Tibial artery (tissue), 4 donors: ENCODE measurements around the gene IRGC.
"Not testable (repeated sequence)": the region's sequence is repeated elsewhere in the genome, so short reads cannot be mapped to it uniquely, and the experiment has no call there.

ENCODE experiments used
- DNase-seq, 2 donors: peaks; one replicate each; pipeline ENCODE4 v3.0.0-alpha.2; 2019
- H3K27ac ChIP-seq, 2 donors: fragments of 200-600 bp; sonication (generic) in 1 of 2; 1 replicate in 1 of 2; 2 replicates in 1 of 2; pipeline ENCODE4 v1.5.1; 2018 to 2019; ENCODE audit warnings: mild to moderate bottlenecking in 1 of 2
- H3K27me3 ChIP-seq, 2 donors: fragments of 200-600 bp; sonication (generic) in 1 of 2; one replicate each; pipeline versions ENCODE4 v1.5.1 to v1.6.0; 2016 to 2019
- H3K36me3 ChIP-seq, 3 donors: fragments of 200-600 bp; sonication (generic) in 2 of 3; one replicate each; pipeline ENCODE4 v1.5.1; 2016 to 2019; ENCODE audit warnings: mild to moderate bottlenecking in 2 of 3
- H3K4me1 ChIP-seq, 4 donors: fragments of 200-600 bp; sonication (generic) in 2 of 4; 1 replicate in 3 of 4; 2 replicates in 1 of 4; pipeline ENCODE4 v1.5.1; 2016 to 2019
- H3K4me3 ChIP-seq, 2 donors: fragments of 200-600 bp; sonication (generic) in 1 of 2; 1 replicate in 1 of 2; 2 replicates in 1 of 2; pipeline ENCODE4 v1.5.1; 2018 to 2019; ENCODE audit warnings: mild to moderate bottlenecking in 2 of 2
- H3K9me3 ChIP-seq, 3 donors: fragments of 200-600 bp; sonication (generic) in 1 of 3; one replicate each; pipeline ENCODE4 v1.5.1; 2016 to 2019
- CTCF ChIP-seq, 2 experiments: fragments of 200-600 bp in 1 of 2; fragments of 450-650 bp in 1 of 2; IDR thresholded peaks; one replicate each; pipeline ENCODE4 v1.5.1; 2017 to 2019; ENCODE audit warnings: antibody characterized with exemption in 2 of 2, mild to moderate bottlenecking in 1 of 2, moderate library complexity in 1 of 2
- intact Hi-C: fragments of 100-400 bp; cut with DNase I; formaldehyde crosslinking; loops from one replicate; pipeline ENCODE4 v1.15.0; 2023; ENCODE audit warnings: low total_unique reads

Gene IRGC

GRCh38 chr19:43755256-43755801, 39.5 kb downstream of the IRGC start:
- peak overlapping the region; percentile 85 to 91 for H3K27ac ChIP-seq
- DNase-seq = peak; percentile 66 to 88
- peaks cover 0 to 17% (median 8%) of the 10 kb centered on the region in 3 donors for H3K36me3 ChIP-seq
- peak overlapping the region; percentile 57 to 59 for H3K4me3 ChIP-seq
- H3K4me1 ChIP-seq = peaks cover 0 to 32% (median 16%) of the 10 kb centered on the region in 4 donors
- no peaks in the 10 kb centered on the region for H3K9me3 ChIP-seq
- no peak for TF ChIP-seq CTCF (IDR thresholded peaks at IDR 0.05)
- no peaks in the 10 kb centered on the region for H3K27me3 ChIP-seq
- intact Hi-C loops = no loop called here

- no peaks in the 10 kb centered on the region for H3K36me3 ChIP-seq
- TF ChIP-seq CTCF (IDR thresholded peaks at IDR 0.05) = no peak
- H3K27me3 ChIP-seq = no peaks in the 10 kb centered on the region
- H3K9me3 ChIP-seq = no peaks in the 10 kb centered on the region
- H3K27ac ChIP-seq = no peak overlapping the region
- H3K4me3 ChIP-seq = no peak overlapping the region
- intact Hi-C loops = no loop called here
- no peak for DNase-seq
- peaks cover 0 to 11% (median 6%) of the 10 kb centered on the region in 4 donors for H3K4me1 ChIP-seq
These were observed 43.6 kb downstream of the IRGC start for GRCh38 chr19:43759515-43759914.

GRCh38 chr19:43760941-43761340, 45.1 kb downstream of the IRGC start:
- no peak for DNase-seq
- TF ChIP-seq CTCF (IDR thresholded peaks at IDR 0.05) = no peak
- H3K9me3 ChIP-seq = no peaks in the 10 kb centered on the region
- H3K27me3 ChIP-seq = no peaks in the 10 kb centered on the region
- H3K27ac ChIP-seq = no peak overlapping the region
- no peak overlapping the region for H3K4me3 ChIP-seq
- intact Hi-C loops = loop anchor here (10.0 kb wide), 1 partner anchor 86 kb away; the partner anchor contains the start of gene PLAUR
- H3K4me1 ChIP-seq = peaks cover 0 to 16% (median 11%) of the 10 kb centered on the region in 4 donors
- no peaks in the 10 kb centered on the region for H3K36me3 ChIP-seq

GRCh38 chr19:43762814-43763213, 46.9 kb downstream of the IRGC start:
- intact Hi-C loops = loop anchor here (10.0 kb wide), 1 partner anchor 88 kb away; the partner anchor contains the start of gene PLAUR
- Histone ChIP-seq H3K27me3 (no peaks in the 10 kb centered on the region), H3K9me3 (no peaks in the 10 kb centered on the region), H3K4me3 (no peak overlapping the region), H3K36me3 (no peaks in the 10 kb centered on the region), H3K4me1 (peaks cover 0 to 16% (median 11%) of the 10 kb centered on the region in 4 donors), H3K27ac (peak overlapping the region; percentile 52 to 54)
- TF ChIP-seq CTCF (IDR thresholded peaks at IDR 0.05) = no peak
- no peak for DNase-seq

- no peak for TF ChIP-seq CTCF (IDR thresholded peaks at IDR 0.05)
- H3K27me3 ChIP-seq = no peaks in the 10 kb centered on the region
- no peak overlapping the region for H3K4me3 ChIP-seq
- no peak for DNase-seq
- intact Hi-C loops = loop anchor here (10.0 kb wide), 1 partner anchor 89 kb away; the partner anchor contains the start of gene PLAUR
- peaks cover 0 to 16% (median 11%) of the 10 kb centered on the region in 4 donors for H3K4me1 ChIP-seq
- no peaks in the 10 kb centered on the region for H3K9me3 ChIP-seq
- H3K36me3 ChIP-seq = no peaks in the 10 kb centered on the region
- peak overlapping the region; percentile 52 to 54 for H3K27ac ChIP-seq
These were observed 47.6 kb downstream of the IRGC start for GRCh38 chr19:43763473-43763939.

GRCh38 chr19:43764684-43765083, 48.8 kb downstream of the IRGC start:
- not testable (repeated sequence) for H3K9me3 ChIP-seq, DNase-seq, H3K27me3 ChIP-seq, H3K4me3 ChIP-seq, H3K36me3 ChIP-seq
- H3K27ac ChIP-seq = peak overlapping the region; percentile 51 to 52
- H3K4me1 ChIP-seq = peaks cover 0 to 16% (median 11%) of the 10 kb centered on the region in 4 donors
- intact Hi-C loops = loop anchor here (10.0 kb wide), 1 partner anchor 90 kb away; the partner anchor contains the start of gene PLAUR
